HG03457 (cell line): ENCODE results near the gene NQO2.
"Not testable (repeated sequence)": the region's sequence is repeated elsewhere in the genome, so short reads cannot be mapped to it uniquely, and the experiment has no call there.

ENCODE experiments used
- ATAC-seq: cut with Tn5 transposase; IDR thresholded peaks from one replicate; pipeline ENCODE4 v1.9.1; 2021; ENCODE audit warnings: moderate number of reproducible peaks; ENCODE audit not compliant: unreplicated experiment

Gene NQO2

DNA sequence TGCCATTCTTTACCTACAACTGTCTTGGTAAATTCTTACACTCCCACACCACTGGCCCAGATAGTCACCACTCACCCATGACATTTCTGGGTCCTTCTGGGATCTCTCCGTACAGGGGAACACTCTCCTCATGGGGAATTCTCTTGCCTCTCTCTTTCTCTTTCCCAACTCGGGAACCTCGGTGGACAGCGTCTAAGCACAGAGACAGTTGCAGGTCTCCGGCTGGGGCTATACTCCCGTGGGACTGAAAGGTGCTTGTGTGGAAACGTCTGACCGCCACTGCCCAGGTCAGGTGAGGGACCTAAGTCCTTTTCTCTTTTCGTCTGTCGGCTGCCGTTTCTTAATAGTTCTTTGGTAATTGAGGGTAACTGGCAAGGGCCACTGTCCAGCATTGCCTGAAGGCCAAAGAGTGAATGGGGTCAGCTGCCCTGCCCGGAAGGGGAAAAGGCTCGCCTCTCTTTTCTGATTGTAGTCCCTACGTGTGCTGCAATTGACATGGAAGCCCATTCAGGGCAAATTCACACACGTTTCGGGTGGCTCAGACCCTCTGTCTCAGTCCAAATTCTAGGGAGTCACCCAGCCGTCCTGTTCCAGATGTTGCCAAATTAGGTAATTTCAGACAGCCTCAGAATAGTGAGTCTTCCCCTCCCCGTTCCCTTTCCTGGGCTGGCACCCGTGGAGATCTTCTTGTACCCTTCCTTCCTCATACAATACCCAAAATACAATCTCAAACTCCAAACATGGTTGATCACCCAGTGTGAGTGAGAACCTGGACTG is 37.4 kb downstream of the NQO2 start:
- ATAC-seq = no peak

GRCh38 chr6:3037638-3038365 is 38.1 kb downstream of the NQO2 start:
- no peak for ATAC-seq

DNA sequence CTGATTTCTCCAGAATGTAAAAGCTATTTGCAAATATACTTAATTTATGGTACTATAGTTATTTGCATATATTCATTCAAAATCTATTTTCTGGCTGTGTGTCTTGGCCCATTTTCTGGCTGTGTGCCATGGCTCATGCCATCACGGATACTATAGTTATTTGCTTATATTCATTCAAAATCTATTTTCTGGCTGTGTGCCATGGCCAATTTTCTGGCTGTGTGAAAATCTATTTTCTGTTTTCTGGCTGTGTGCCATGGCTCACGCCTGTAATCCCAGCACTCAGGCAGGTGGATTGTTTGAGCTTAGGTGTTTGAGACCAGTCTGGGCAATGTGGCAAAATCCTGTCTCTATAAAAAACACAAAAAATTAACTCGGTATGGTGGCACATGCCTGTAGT is 39.7 kb downstream of the NQO2 start:
- no peak for ATAC-seq

DNA sequence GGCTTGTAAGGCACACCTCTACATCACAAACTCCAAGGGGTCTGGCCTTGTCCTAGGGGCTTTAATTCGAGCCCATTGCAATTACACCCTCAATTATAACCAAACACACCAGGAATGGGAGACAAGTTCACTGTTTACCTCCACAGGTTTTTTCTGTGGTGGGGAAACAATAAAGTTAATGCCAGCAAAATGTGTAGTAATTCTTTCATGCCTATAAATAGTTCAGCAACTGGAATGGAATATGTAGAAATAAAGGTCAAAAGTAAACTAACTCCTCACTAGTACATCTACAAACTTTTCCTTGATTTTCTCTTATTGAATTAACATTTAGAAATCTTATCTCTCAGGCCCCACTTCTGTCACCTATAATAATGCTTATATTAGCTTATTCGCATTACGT is 41.5 kb downstream of the NQO2 start:
- ATAC-seq = no peak

GRCh38 chr6:3041606-3042005 is 41.9 kb downstream of the NQO2 start:
- no peak for ATAC-seq

- no peak for ATAC-seq
These were observed 45.7 kb downstream of the NQO2 start for GRCh38 chr6:3045369-3045768.

- ATAC-seq = no peak
These were observed 46.1 kb downstream of the NQO2 start for GRCh38 chr6:3045777-3046176.

- no peak for ATAC-seq
These were observed 46.6 kb downstream of the NQO2 start for GRCh38 chr6:3046295-3046694.

DNA sequence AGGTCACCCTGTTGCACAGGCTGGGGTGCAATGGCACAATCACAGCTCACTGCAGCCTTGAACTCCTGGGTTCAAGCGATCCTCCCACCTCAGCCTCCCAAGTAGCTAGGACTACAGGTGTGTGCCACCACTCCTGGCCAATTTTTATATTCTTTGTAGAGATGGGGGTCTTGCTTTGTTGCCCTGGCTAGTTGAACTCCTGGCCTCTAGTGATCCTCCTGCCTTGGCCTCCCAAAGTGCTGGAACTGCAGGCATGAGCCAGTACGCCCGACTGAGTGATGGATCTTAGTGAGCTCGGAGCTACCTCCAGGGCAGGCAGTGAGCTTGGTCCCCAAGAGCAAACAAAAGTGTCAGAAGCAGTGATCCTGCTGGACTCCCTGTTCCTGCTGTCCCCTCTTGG is 48.3 kb downstream of the NQO2 start:
- ATAC-seq = not testable (repeated sequence)

DNA sequence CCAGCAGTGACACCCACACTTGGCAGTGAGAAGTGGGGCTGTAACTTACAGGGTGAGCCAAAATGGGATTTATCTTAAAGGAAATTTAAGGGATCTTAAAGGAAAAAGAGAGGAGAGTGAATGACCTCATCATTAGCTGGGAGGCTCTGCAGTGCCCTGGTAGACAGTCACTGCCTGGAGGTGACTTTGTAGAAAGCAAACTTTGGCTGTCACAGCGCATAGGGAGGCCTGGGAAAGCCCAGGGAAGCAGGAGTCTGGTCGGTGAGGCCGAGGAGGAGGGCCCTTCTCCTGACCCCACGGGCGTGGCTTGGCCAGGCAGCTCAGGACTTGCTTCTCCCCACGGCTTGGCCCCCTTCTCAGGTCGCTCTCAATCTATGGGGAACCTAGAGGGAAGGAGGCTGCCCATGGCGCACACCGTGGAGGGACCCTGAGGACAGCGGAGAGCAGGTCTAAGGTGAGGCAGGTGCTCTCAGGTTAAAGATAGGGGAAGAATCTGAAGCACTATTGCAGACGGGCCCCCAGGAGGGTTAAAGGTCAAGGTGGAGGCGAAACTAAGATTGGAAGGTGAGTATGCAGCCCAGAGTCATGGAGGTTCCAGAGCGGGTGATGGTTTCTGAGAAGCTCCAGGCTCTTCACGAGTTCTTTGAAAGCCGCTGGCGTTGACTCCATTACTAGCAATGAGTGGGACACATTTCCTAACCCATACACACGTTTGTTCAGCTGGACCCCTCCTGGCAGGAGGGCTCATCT is 53.0 kb downstream of the NQO2 start:
- ATAC-seq = no peak

DNA sequence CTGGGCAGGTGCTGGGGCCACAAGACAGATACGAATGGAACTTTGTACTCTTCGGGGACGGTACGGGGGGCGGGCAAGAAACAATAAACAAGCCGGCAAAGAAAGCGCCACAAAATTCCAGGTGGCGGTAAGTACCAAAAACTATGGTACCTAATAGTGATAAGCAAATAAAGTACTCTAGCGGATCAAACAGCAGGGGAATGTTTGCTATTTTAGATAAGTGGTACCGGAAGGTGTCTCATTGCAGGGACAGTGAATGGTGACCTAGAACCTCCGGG is 53.5 kb downstream of the NQO2 start:
- ATAC-seq = no peak

GRCh38 chr6:3054229-3055157 is 54.8 kb downstream of the NQO2 start:
- not testable (repeated sequence) for ATAC-seq

GRCh38 chr6:3055158-3055499 is 55.4 kb downstream of the NQO2 start:
- ATAC-seq = not testable (repeated sequence)

DNA sequence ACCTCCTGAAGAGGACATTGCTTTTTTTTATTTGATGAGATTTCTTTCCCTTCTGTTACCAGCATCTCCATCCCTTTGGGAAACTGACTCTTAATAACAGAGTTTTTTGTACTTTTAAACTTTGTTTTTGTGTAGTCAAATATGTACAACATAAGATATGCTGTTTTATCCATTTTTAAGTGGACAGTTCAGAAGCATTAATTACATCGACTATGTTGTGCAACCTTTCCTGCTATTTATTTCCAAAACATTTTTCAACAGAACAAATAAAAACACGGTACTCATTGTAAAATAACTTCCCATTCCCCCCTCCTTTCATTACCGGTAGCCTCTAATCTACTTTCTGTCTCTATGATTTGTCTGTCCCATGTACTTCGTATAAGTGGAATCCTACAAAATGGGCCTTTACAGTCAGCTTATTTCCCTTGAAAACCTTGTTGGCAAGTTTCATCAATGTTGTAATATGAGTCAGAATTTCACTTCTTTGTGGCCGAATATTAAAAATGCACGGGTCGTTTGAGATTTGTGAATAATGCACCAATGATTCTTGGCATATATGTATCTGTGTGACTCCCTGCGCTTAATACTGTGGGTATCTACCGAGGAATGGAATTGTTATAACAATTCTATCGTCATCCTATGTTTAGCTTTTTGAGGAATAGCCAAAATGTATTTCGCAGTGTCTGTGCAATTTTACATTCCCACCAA is 57.5 kb downstream of the NQO2 start:
- no peak for ATAC-seq

- ATAC-seq = no peak
These were observed 59.3 kb downstream of the NQO2 start for GRCh38 chr6:3058957-3059356.

DNA sequence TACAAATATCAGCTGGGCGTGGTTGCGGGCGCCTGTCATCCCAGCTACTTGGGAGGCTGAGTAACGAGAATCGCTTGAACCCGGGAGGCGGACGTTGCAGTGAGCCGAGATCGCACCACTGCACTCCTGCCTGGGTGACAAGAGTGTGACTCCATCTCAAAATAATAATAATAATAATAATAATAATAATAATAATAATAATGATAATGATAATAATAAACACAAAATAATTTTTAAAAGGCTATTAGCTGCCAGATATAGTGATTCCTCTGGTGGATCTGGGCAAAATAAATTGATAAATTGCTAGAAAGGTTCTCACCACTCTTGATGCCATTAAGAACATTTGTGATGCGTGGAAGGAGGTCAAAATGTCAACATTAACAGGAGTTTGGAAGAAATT is 60.4 kb downstream of the NQO2 start:
- not testable (repeated sequence) for ATAC-seq

DNA sequence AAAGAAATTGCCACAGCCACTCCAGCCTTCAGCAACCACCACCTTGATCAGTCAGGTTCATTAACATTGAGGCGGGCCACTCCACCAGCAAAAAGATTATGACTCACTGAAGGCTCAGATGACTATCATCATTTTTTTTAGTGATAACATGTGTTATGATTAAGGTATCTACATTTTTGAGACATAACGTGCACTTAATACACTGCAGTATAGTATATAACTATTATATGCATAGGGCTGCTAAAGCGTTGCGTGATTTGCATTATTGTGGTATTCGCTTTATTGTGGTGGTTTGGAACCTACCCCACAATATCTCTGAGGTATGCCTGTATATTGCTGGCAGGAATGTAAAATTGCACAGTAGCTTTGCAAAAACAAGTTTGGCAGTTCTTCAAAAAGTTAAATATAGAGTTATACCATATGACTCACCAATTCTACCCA is 61.8 kb downstream of the NQO2 start:
- no peak for ATAC-seq

DNA sequence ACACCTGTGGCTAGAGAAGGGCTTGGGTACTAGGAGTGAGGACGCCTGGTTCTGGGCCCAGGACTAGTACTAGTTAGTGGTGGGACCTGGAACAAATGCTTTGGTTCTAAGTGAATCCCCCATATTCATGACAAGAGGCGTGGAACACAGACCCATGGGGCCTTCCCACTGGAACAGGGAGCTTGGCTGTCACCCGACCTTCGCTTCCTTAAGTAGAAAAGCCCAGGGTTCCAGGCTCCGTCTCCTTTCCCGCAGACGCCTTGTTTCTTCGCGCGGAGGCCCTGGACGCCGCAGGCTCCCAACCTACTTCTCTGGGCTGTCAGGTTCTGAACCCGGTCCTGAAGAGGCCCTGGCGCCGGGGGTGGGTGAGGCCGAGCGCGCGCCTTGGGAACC is 63.6 kb downstream of the NQO2 start:
- not testable (repeated sequence) for ATAC-seq

- peak; percentile 57 for ATAC-seq
These were observed 64.3 kb downstream of the NQO2 start for GRCh38 chr6:3063733-3064700.
